Measurements from ENCODE around the gene MT1F.

- no peak for TF ChIP-seq CTCF (IDR thresholded peaks at IDR 0.05)
- TF ChIP-seq POLR2A (IDR thresholded peaks at IDR 0.05): peak; percentile 21
Observed at GRCh38 chr16:56683424-56684172, 25.8 kb downstream of the MT1F start.

Data from right lobe of liver (tissue), 4 donors.